ENCODE results near the gene PALB2. TPM values are rescaled to one million over a fixed set of nuclear protein-coding genes. Genes with fewer than 3 reads are reported as not detected.

PALB2 gene
- total and polyA plus RNA-seq, 2 of the 13 experiments (the other 11 are each of a cell fraction or from before 2014, with no cell fraction given): 12.1 to 40.9 TPM

GRCh38 chr16:23556881-23557778 lies 84.0 kb downstream of the PALB2 start, which contains the start of the genes EARS2 and UBFD1 (continued):
- TF ChIP-seq GPBP1L1 (CRISPR knock-in tag; IDR thresholded peaks at IDR 0.05) (no peak), ARNT (IDR thresholded peaks at IDR 0.05) (no peak), RORA (CRISPR knock-in tag; IDR thresholded peaks at IDR 0.05) (no peak), ZNF143 (CRISPR knock-in tag; IDR thresholded peaks at IDR 0.05) (peak; percentile 90), ZNF101 (CRISPR knock-in tag; IDR thresholded peaks at IDR 0.05; ENCODE audit: borderline replicate concordance, low read depth) (peak; percentile 92; the same call in 1 of the 2 replicates), SSRP1 (CRISPR knock-in tag; IDR thresholded peaks at IDR 0.05) (peak; percentile 71), ZNF207 (IDR thresholded peaks at IDR 0.05; ENCODE audit: borderline replicate concordance) (no peak), THAP11 (CRISPR knock-in tag; IDR thresholded peaks at IDR 0.05) (peak; percentile 94), POLR2G (IDR thresholded peaks at IDR 0.05; ENCODE audit: low read depth, low read length) (peak; percentile 94), ELF1 (CRISPR knock-in tag; IDR thresholded peaks at IDR 0.05) (peak; percentile 92), NFIB (CRISPR knock-in tag; IDR thresholded peaks at IDR 0.05; ENCODE audit: borderline replicate concordance) (no peak), PRPF4 (IDR thresholded peaks at IDR 0.05; ENCODE audit: low read depth, low read length, poor library complexity, severe bottlenecking) (peak; percentile 27), ZBTB39 (CRISPR knock-in tag; IDR thresholded peaks at IDR 0.05) (peak; percentile 64), ZNF230 (CRISPR knock-in tag; IDR thresholded peaks at IDR 0.05) (peak; percentile 91), THAP7 (CRISPR knock-in tag; IDR thresholded peaks at IDR 0.05) (peak; percentile 96), HBP1 (CRISPR knock-in tag; IDR thresholded peaks at IDR 0.05; ENCODE audit: low read depth) (peak; percentile 42; the same call in 1 of the 2 replicates), GLMP (CRISPR knock-in tag; IDR thresholded peaks at IDR 0.05; ENCODE audit: borderline replicate concordance) (0 out of 2 replicates have a peak, but pooled peaks have one; percentile 4), ZNF737 (CRISPR knock-in tag; IDR thresholded peaks at IDR 0.05; ENCODE audit: borderline replicate concordance) (no peak; the same call in 1 of the 2 replicates), ZNF431 (CRISPR knock-in tag; IDR thresholded peaks at IDR 0.05; ENCODE audit: borderline replicate concordance, low read depth) (peak; percentile 90), ZBTB2 (CRISPR knock-in tag; IDR thresholded peaks at IDR 0.05; ENCODE audit: low read depth) (peak; percentile 78), ZNF468 (CRISPR knock-in tag; IDR thresholded peaks at IDR 0.05) (no peak)

Measured in HepG2 (cell line).